Measurements from ENCODE around the gene MEX3D. TPM values are rescaled to one million over a fixed set of nuclear protein-coding genes. Genes with fewer than 3 reads are reported as not detected.

The MEX3D gene
- total and polyA plus RNA-seq, 2 of the 4 experiments (the other 2 are of a cell fraction), result 9.1 to 9.6 TPM

DNA sequence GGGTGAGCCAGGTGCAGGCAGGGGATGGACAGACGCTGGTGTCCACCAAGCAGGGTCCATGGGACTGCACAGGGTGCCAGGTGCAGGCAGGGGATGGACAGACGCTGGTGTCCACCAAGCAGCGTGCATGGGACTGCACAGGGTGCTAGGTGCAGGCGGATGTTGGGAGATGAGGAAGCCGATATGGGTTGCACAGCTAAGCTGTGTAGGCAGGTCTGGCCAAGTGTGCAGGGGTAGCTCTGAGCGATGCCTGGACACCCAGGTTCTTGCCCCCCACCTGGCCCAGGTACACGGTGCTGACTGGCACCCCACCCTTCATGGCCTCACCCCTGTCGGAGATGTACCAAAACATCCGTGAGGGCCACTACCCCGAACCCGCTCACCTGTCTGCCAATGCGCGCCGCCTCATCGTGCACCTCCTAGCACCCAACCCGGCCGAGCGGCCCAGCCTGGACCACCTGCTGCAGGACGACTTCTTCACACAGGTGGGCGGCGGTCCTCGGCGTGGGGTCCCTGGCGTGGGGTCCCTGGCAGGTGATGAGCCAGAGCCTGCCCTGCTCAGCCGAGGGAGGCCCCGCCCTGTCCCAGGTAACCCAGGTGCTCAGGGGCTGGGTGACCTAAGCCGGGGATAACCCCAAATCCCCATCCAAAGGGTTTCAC lies 40.3 kb downstream of the MEX3D start:
- POLR2A ChIA-PET (ENCODE audit: unreplicated experiment), result interaction anchor here (0.7 kb wide), 1 partner anchor 126 kb away, joined by 4 read pairs; no protein-coding TSS in a partner anchor

More for the DNA sequence above, 40.3 kb downstream of the MEX3D start:
- H3K27ac ChIP-seq (ENCODE audit: insufficient read depth, low read length), result no peak overlapping the region
- H3K4me3 ChIP-seq (ENCODE audit: insufficient read depth, low read depth, low read length), result no peak overlapping the region
- H2BK120ac ChIP-seq (ENCODE audit: low read depth, low read length), result no peak overlapping the region
- in situ Hi-C loops (cut with MboI; ENCODE audit: low sequenced_read_pairs) (loop anchor here (25.0 kb wide), 1 partner anchor 260 kb away; no protein-coding TSS in a partner anchor), dilution Hi-C loops (cut with HindIII; ENCODE audit: low sequenced_read_pairs, unreplicated experiment) (no loop called here), intact Hi-C loops (cut with micrococcal nuclease) (no loop called here)
- H3K27me3 ChIP-seq (ENCODE audit: control insufficient read depth, insufficient read depth, low read length), result peaks cover 27% of the 10 kb centered on the region
- H2AK5ac ChIP-seq (ENCODE audit: low read depth, low read length), result no peak overlapping the region
- CTCF ChIA-PET, result no interaction called here
- H3K79me1 ChIP-seq (ENCODE audit: low read depth in 1 of 2, low read length in 2 of 2), result no peaks in the 10 kb centered on the region
- no peak overlapping the region for H3K9ac ChIP-seq (ENCODE audit: low read depth, low read length)
- no peak overlapping the region for H3K14ac ChIP-seq (replicated peaks; ENCODE audit: low read depth, low read length)
- no peak for ATAC-seq (ENCODE audit: low read depth)
- WGBS, 2 experiments (ENCODE audit: extremely low coverage in 2 of 2, insufficient read length in 1 of 2), result 77% methylated on average over 18 of the region's 27 CpGs; no CpG with 5 or more reads in 1 of the 2 experiments
- H2BK15ac ChIP-seq (ENCODE audit: low read depth, low read length), result no peak overlapping the region
- H4K20me1 ChIP-seq (ENCODE audit: insufficient read depth, low read length), result peaks cover 7% of the 10 kb centered on the region; the same call in 1 of the 2 replicates
- no peak overlapping the region for H3K4ac ChIP-seq (ENCODE audit: low read depth, low read length)
- no peak overlapping the region for H2AK9ac ChIP-seq (replicated peaks; ENCODE audit: low read depth, low read length, poor library complexity)
- no peak overlapping the region for H3K56ac ChIP-seq (ENCODE audit: extremely low read depth, insufficient read depth, low read length)
- no peak overlapping the region for H2BK5ac ChIP-seq (ENCODE audit: low read depth, low read length, poor library complexity, severe bottlenecking)
- H3K9me3 ChIP-seq (ENCODE audit: control insufficient read depth, insufficient read depth, low read length), result no peaks in the 10 kb centered on the region
- no peak overlapping the region for H2BK20ac ChIP-seq (ENCODE audit: low read depth, low read length)
- no peak overlapping the region for H4K5ac ChIP-seq (ENCODE audit: low read depth, low read length)
- no peak overlapping the region for H3K23ac ChIP-seq (ENCODE audit: low read depth, low read length)
- DNase-seq, result no peak
- H3K4me2 ChIP-seq (ENCODE audit: low read depth, low read length), result no peak overlapping the region
- no peak overlapping the region for H3K18ac ChIP-seq (ENCODE audit: low read depth, low read length)
- H2AFZ ChIP-seq (replicated peaks; ENCODE audit: low read length, poor library complexity), result no peak overlapping the region
- peaks cover 4% of the 10 kb centered on the region; the same call in 1 of the 2 replicates for H3K9me1 ChIP-seq (ENCODE audit: insufficient read depth, low read length)
- no TSS peak for BruUV-seq (replicated peaks)
- no peak overlapping the region for H4K8ac ChIP-seq (ENCODE audit: low read depth in 2 of 2, low read length in 2 of 2)
- no peak overlapping the region for H4K91ac ChIP-seq (ENCODE audit: insufficient read depth, low read depth, low read length)
- no peak for TF ChIP-seq BHLHE40 (IDR thresholded peaks at IDR 0.05; ENCODE audit: low read depth, low read length)
- TF ChIP-seq MXI1 (IDR thresholded peaks at IDR 0.05; ENCODE audit: borderline replicate concordance, low read depth, low read length), result no peak
- TF ChIP-seq RAD21 (IDR thresholded peaks at IDR 0.05; ENCODE audit: low read length), result no peak
- TF ChIP-seq NFE2L2 (IDR thresholded peaks at IDR 0.05; ENCODE audit: low read depth, low read length), result no peak
- H3K36me3 ChIP-seq (ENCODE audit: control insufficient read depth, insufficient read depth, low read length), result no peaks in the 10 kb centered on the region
- H3K4me1 ChIP-seq (ENCODE audit: control insufficient read depth, insufficient read depth, low read length), result no peaks in the 10 kb centered on the region; the same call in 1 of the 2 replicates

Data from IMR-90 (cell line).